Activated naive CD4-positive, alpha-beta T cell treated with anti-CD3 and anti-CD28 coated beads for 36 hours (primary cell): Measurements from ENCODE around the gene FCHO1. TPM values are rescaled to one million over a fixed set of nuclear protein-coding genes. Genes with fewer than 3 reads are reported as not detected.

Experiments used
- CTCF ChIA-PET: fragments of 350-600 bp; sonication (Branson Sonifier 250); formaldehyde crosslinking; loops from one replicate; lab custom pipeline; 2021; ENCODE audit warnings: antibody characterized with exemption; lab: Charles Lee
- DNase-seq: peaks from one replicate; pipeline ENCODE4 v3.0.0-alpha.2; 2020
- H3K27ac Mint-ChIP-seq: one replicate; pipeline ENCODE4 v1.8.0; 2021; ENCODE audit warnings: mild to moderate bottlenecking, mixed read lengths
- H3K27me3 Mint-ChIP-seq: one replicate; pipeline ENCODE4 v1.8.0; 2021; ENCODE audit warnings: low read depth, mixed read lengths
- H3K36me3 Mint-ChIP-seq: one replicate; pipeline ENCODE4 v1.8.0; 2021; ENCODE audit warnings: low read depth, mixed read lengths
- H3K4me1 Mint-ChIP-seq: one replicate; pipeline ENCODE4 v1.8.0; 2021; ENCODE audit warnings: low read depth, mixed read lengths
- H3K4me3 Mint-ChIP-seq: one replicate; pipeline ENCODE4 v1.8.0; 2021; ENCODE audit warnings: mild to moderate bottlenecking, moderate library complexity, mixed read lengths
- H3K9me3 Mint-ChIP-seq: one replicate; pipeline ENCODE4 v1.8.0; 2021; ENCODE audit warnings: mixed read lengths
- intact Hi-C: fragments of 100-400 bp; cut with micrococcal nuclease; formaldehyde crosslinking; loops from one replicate; pipeline ENCODE4 v1.15.1; 2023
- total RNA-seq, 2 experiments: library from RNA; stranded (reverse); gene quantifications; one replicate each; pipeline ENCODE4 v1.2.3, GENCODE V29; 2021

FCHO1 gene, protein sequence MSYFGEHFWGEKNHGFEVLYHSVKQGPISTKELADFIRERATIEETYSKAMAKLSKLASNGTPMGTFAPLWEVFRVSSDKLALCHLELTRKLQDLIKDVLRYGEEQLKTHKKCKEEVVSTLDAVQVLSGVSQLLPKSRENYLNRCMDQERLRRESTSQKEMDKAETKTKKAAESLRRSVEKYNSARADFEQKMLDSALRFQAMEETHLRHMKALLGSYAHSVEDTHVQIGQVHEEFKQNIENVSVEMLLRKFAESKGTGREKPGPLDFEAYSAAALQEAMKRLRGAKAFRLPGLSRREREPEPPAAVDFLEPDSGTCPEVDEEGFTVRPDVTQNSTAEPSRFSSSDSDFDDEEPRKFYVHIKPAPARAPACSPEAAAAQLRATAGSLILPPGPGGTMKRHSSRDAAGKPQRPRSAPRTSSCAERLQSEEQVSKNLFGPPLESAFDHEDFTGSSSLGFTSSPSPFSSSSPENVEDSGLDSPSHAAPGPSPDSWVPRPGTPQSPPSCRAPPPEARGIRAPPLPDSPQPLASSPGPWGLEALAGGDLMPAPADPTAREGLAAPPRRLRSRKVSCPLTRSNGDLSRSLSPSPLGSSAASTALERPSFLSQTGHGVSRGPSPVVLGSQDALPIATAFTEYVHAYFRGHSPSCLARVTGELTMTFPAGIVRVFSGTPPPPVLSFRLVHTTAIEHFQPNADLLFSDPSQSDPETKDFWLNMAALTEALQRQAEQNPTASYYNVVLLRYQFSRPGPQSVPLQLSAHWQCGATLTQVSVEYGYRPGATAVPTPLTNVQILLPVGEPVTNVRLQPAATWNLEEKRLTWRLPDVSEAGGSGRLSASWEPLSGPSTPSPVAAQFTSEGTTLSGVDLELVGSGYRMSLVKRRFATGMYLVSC
- 10 to 100 TPM; 48.9 to 56.8 TPM for total RNA-seq

DNA sequence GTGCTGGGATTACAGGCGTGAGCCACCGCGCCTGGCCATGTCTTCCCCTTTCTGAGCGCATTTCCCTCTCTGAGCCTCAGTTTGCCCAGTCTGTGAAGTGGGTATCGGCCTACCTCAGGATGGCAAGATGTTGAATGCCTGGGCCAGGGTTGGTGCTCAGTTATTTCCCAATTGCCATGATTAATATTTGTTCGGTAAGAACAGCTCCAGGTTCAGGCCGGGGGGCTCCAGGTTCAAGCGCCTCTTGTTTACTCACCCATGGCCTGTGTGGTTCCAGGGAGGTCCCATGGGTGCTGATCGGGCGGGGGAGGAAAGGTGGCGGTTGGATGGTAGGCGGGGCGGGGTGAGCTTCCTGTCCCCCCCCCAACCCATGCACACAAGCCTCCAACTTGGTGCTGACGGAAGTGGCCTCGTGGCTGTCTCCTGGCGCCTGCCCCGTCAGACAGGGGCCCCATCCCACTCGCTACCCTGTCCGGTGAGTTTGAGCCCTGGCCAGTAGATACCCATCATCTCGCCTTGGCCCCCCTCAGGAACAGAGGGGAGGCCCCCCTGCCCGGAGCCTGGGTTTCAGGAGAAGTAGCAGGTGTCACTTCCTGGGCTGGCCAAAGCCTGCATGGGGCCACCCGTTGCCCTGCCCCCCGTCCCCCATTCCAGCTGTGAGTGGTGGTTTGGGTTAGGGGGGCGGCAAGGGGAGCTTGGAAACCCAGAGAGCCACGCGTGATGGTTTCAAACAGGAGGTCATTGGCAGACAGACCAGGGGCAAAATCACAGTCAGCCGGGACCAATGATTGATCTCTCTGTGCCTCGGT lies at the start of gene FCHO1:
Gene FCHO1, plus strand, starts transcription at position 375 of the 809 bp plus-strand sequence. CDS start 3,688 bp downstream, outside the sequence.
- H3K27me3 Mint-ChIP-seq: no peaks in the 10 kb centered on the region
- peak within 1 kb of the TSS; percentile 80 for H3K4me3 Mint-ChIP-seq
- peaks cover 18% of the 10 kb centered on the region for H3K36me3 Mint-ChIP-seq
- H3K4me1 Mint-ChIP-seq: peaks cover 59% of the 10 kb centered on the region
- CTCF ChIA-PET: interaction anchor here (0.7 to 1.0 kb wide), 3 partner anchors 20 to 178 kb away, joined by 3 read pairs; no protein-coding TSS in a partner anchor
- H3K27ac Mint-ChIP-seq: peak within 1 kb of the TSS; percentile 91
- intact Hi-C loops: loop anchor here (10.0 kb wide), 1 partner anchor 417 kb away; the partner anchor contains the start of genes ANO8 and GTPBP3
- H3K9me3 Mint-ChIP-seq: no peaks in the 10 kb centered on the region
- peak; percentile 94 for DNase-seq

- Mint-ChIP-seq H3K9me3 (no peaks in the 10 kb centered on the region), H3K36me3 (no peaks in the 10 kb centered on the region), H3K4me1 (no peaks in the 10 kb centered on the region), H3K4me3 (no peak overlapping the region), H3K27ac (no peak overlapping the region), H3K27me3 (peaks cover 2% of the 10 kb centered on the region)
- CTCF ChIA-PET: interaction anchor here (0.5 to 2.7 kb wide), 24 partner anchors 8 to 229 kb away, joined by 3 to 18 read pairs (median 4); partner anchors contain the start of genes CCDC124, MAP1S and RPL18A
- intact Hi-C loops: loop anchor here (1.0 to 2.0 kb wide), 4 partner anchors 71 to 228 kb away; no protein-coding TSS in a partner anchor
- DNase-seq: peak; percentile 82
Measured at GRCh38 chr19:17703824-17704463, 47.3 kb upstream of the FCHO1 start.

DNA sequence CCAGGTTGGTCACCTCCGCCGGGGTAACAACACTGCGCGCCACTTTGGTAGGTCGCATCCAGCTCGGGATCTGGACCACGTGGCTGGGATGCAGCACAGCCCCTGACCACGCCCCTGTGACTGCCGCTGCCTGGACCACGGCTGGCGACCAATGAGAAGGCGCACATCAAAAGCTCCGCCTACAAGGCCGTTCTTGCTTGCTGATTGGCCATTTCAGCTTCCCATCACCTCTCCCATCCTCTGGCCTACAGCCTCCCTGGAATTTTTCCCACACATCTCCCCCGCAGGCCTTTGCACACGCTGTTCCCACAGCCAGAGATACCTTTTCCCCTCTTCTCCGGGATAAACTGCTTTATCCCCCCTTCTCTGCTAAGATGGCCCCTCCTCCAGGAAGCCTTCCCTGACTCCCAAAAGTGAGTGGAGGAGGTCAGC lies 44.5 kb upstream of the FCHO1 start:
- CTCF ChIA-PET: interaction anchor here (1.6 to 2.7 kb wide), 3 partner anchors 9 to 60 kb away, joined by 4 to 7 read pairs (median 7); partner anchors contain the start of gene MAP1S
- no peaks in the 10 kb centered on the region for H3K4me1 Mint-ChIP-seq
- H3K27ac Mint-ChIP-seq: no peak overlapping the region
- H3K27me3 Mint-ChIP-seq: no peaks in the 10 kb centered on the region
- intact Hi-C loops: no loop called here
- H3K9me3 Mint-ChIP-seq: no peaks in the 10 kb centered on the region
- H3K4me3 Mint-ChIP-seq: no peak overlapping the region
- H3K36me3 Mint-ChIP-seq: no peaks in the 10 kb centered on the region
- DNase-seq: no peak

- Mint-ChIP-seq H3K4me1 (no peaks in the 10 kb centered on the region), H3K9me3 (no peaks in the 10 kb centered on the region), H3K27me3 (no peaks in the 10 kb centered on the region), H3K36me3 (no peaks in the 10 kb centered on the region), H3K27ac (no peak overlapping the region), H3K4me3 (no peak overlapping the region)
- intact Hi-C loops: no loop called here
- DNase-seq: no peak
- CTCF ChIA-PET: interaction anchor here (0.6 kb wide), 1 partner anchor 333 kb away, joined by 3 read pairs; no protein-coding TSS in a partner anchor
Measured at GRCh38 chr19:17711851-17712250, 39.4 kb upstream of the FCHO1 start.

GRCh38 chr19:17716309-17716929 lies 34.9 kb upstream of the FCHO1 start:
- Mint-ChIP-seq H3K27ac (no peak overlapping the region), H3K4me1 (peaks cover 26% of the 10 kb centered on the region), H3K27me3 (no peaks in the 10 kb centered on the region), H3K9me3 (no peaks in the 10 kb centered on the region), H3K4me3 (no peak overlapping the region), H3K36me3 (peaks cover 3% of the 10 kb centered on the region)
- intact Hi-C loops: no loop called here
- CTCF ChIA-PET: interaction anchor here (1.6 kb wide), 1 partner anchor 11 kb away, joined by 7 read pairs; no protein-coding TSS in a partner anchor
- no peak for DNase-seq

DNA sequence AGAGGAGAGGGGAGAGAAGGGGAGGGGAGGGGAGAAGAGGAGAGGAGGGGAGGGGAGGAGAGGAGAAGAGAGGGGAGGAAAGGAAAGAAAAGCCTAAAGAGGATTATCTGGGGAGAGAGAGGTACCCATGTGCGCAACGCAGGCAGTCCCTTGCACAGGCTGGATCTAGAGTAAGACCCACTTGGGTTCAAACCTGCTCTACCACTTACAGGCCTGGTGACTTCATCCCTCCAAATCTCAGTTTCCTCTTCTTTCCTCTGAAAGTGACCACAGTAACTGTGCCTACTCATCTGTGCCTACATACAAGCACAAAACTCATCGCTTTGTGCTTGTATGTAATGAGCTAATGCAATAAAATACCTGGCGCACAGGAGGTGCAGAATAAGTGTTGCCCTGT lies 32.7 kb upstream of the FCHO1 start:
- intact Hi-C loops: no loop called here
- CTCF ChIA-PET: interaction anchor here (1.2 to 1.5 kb wide), 3 partner anchors 12 to 134 kb away, joined by 4 to 7 read pairs (median 4); no protein-coding TSS in a partner anchor
- peaks cover 34% of the 10 kb centered on the region for H3K4me1 Mint-ChIP-seq

DNA sequence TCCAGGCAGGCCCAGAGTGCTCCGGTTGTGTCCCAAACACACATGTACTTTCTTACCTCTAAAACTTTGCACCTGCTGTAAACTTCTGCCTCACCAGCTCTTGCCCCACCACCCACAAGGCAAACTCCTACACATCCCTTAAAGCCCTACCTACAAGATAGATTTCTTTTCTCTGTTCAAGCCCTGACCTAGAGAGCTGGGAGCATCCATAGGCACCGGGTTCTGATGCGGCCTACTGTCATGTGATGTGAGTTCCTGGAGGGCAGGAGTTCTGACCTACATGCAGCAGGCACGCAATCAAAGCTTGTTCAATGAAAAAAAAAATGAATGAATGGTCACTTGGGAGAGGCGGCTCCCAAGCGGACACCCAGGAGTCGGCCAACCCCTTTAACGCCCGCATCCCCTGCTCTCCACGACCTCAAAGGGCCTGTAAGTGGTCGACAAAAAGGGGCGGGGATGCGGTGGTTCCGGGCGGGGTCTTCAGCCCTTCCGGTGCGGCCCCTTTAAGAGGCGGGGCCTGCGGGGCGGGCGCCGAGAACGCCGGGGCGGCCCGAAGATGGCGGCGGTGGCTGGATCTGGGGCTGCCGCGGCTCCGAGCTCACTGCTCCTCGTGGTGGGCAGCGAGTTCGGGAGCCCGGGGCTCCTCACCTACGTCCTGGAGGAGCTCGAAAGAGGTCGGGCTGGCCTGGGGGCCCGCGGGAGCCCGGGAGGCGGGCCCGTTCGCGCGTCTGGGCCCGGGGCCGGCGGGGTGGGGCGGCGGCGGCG lies 32.1 kb upstream of the FCHO1 start, which contains the start of gene MAP1S:
Gene MAP1S, plus strand, starts transcription at position 534 of the 765 bp plus-strand sequence. Its CDS starts 23 bp downstream, at position 557.
- CTCF ChIA-PET: interaction anchor here (0.6 to 1.5 kb wide), 5 partner anchors 13 to 133 kb away, joined by 3 to 7 read pairs (median 4); no protein-coding TSS in a partner anchor
- H3K27me3 Mint-ChIP-seq: no peaks in the 10 kb centered on the region
- H3K4me3 Mint-ChIP-seq: peak within 1 kb of the TSS; percentile 84
- H3K36me3 Mint-ChIP-seq: peaks cover 10% of the 10 kb centered on the region
- peak; percentile 66 for DNase-seq
- H3K27ac Mint-ChIP-seq: peak within 1 kb of the TSS; percentile 76
- intact Hi-C loops: loop anchor here (1.0 kb wide), 1 partner anchor 28 kb away; no protein-coding TSS in a partner anchor
- H3K9me3 Mint-ChIP-seq: no peaks in the 10 kb centered on the region
- peaks cover 34% of the 10 kb centered on the region for H3K4me1 Mint-ChIP-seq

More for the DNA sequence above, 32.7 kb upstream of the FCHO1 start:
- no peaks in the 10 kb centered on the region for H3K27me3 Mint-ChIP-seq
- DNase-seq: no peak
- H3K27ac Mint-ChIP-seq: peak overlapping the region; percentile 76
- no peaks in the 10 kb centered on the region for H3K9me3 Mint-ChIP-seq
- H3K36me3 Mint-ChIP-seq: peaks cover 6% of the 10 kb centered on the region
- peak overlapping the region; percentile 84 for H3K4me3 Mint-ChIP-seq

DNA sequence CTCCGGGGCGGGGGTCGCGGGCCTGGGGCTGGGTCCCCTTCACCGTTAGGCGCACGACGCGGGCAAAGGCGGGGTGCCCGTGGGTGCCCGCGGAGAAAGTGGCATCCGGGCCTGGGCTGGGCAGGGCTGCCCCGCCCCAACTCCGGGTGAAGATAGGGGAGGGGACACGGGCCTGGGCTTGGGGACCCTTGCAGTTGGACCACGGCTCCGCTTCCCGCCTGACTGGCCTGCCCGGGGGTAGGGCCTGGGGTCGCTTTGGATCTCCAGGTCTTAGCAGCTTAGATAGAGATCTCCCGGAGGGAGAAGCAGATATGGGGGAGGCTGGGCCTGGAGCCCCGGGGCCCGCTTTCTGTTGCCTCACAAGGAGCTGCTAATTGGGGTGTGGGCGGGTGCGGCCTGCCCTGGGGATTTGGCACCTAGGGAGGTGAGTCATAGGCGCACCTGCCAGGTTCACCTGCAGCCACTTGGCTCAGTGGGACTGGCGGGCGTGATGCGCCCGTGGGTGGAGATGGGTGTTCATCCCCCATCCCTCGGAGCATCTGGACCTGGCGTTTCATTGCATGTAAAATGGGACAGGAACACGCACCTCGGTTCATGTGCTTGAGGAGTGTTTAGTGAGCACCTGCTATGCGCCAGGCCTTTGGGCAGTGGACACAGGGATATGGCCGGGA lies 31.4 kb upstream of the FCHO1 start:
- DNase-seq: peak; percentile 49
- Mint-ChIP-seq H3K27me3 (no peaks in the 10 kb centered on the region), H3K9me3 (no peaks in the 10 kb centered on the region), H3K4me1 (peaks cover 34% of the 10 kb centered on the region), H3K4me3 (peak overlapping the region; percentile 77), H3K27ac (peak overlapping the region; percentile 65), H3K36me3 (peaks cover 10% of the 10 kb centered on the region)
- intact Hi-C loops: loop anchor here (1.0 kb wide), 1 partner anchor 27 kb away; no protein-coding TSS in a partner anchor
- CTCF ChIA-PET: interaction anchor here (0.6 to 1.5 kb wide), 4 partner anchors 14 to 62 kb away, joined by 3 to 7 read pairs (median 4); no protein-coding TSS in a partner anchor

DNA sequence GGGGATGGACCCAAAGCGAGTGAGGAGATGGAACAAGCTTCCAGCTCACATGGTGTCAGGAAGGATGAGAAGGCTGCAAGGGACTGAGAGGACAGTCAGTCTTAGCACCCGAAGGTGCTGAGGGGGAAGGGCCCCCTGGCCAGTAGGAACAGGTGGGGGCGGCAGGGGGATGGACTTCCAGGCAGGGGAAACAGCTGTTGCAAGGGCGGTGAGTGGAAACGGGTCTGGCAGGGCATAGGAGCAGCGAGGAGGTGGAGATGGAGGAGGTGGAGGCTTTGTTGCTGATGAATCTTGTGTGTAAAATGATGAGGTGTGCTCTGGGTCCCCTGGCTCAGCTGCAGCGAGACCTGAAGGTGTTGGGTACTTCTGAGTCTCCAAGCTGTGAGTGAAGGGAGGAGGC lies 30.8 kb upstream of the FCHO1 start:
- Mint-ChIP-seq H3K27ac (peak overlapping the region; percentile 65), H3K4me3 (peak overlapping the region; percentile 77), H3K36me3 (peaks cover 13% of the 10 kb centered on the region), H3K27me3 (no peaks in the 10 kb centered on the region), H3K9me3 (no peaks in the 10 kb centered on the region), H3K4me1 (peaks cover 34% of the 10 kb centered on the region)
- intact Hi-C loops: no loop called here
- DNase-seq: peak; percentile 26
- CTCF ChIA-PET: interaction anchor here (1.5 kb wide), 1 partner anchor 62 kb away, joined by 3 read pairs; no protein-coding TSS in a partner anchor
